ENCODE results near the gene FAM20C. TPM values are rescaled to one million over a fixed set of nuclear protein-coding genes. Genes with fewer than 3 reads are reported as not detected.
"Not testable (repeated sequence)": the region's sequence is repeated elsewhere in the genome, so short reads cannot be mapped to it uniquely, and the experiment has no call there.

Gene FAM20C
- total and polyA plus RNA-seq, 7 experiments from 2014 or later = 0.22 to 27.0 (median 4.6) TPM; not detected in 2

GRCh38 chr7:260441-261281 is 68.3 kb downstream of the FAM20C start:
- Histone ChIP-seq H3K36me3 (ENCODE audit: control insufficient read depth in 2 of 3, insufficient read depth in 3 of 3, low read length in 3 of 3) (no peaks in the 10 kb centered on the region), H3K27ac (ENCODE audit: low read depth, low read length) (no peak overlapping the region), H3K4me1 (ENCODE audit: control insufficient read depth in 2 of 2, insufficient read depth in 2 of 2, low read length in 2 of 2) (no peaks in the 10 kb centered on the region), H3K27me3 (ENCODE audit: control insufficient read depth in 2 of 2, insufficient read depth in 2 of 2, low read length in 2 of 2) (no peaks in the 10 kb centered on the region), H3K9me3 (ENCODE audit: control insufficient read depth in 2 of 3, low read length in 3 of 3) (peaks cover 0 to 10% (median 0%) of the 10 kb centered on the region in 3 experiments), H3K4me3 (ENCODE audit: low read length) (no peak overlapping the region)
- Mint-ChIP-seq H3K4me3 (no peak overlapping the region), H3K4me1 (peaks cover 0 to 14% (median 4%) of the 10 kb centered on the region in 7 donors), H3K27me3 (no peaks in the 10 kb centered on the region), H3K36me3 (peaks cover 0 to 2% (median 0%) of the 10 kb centered on the region in 5 donors), H3K27ac (no peak overlapping the region), H3K9me3 (peaks cover 0 to 7% (median 1%) of the 10 kb centered on the region in 11 donors)
- no peak for ATAC-seq
- peak in 1 of 9 donors; percentile 3 for DNase-seq
- CTCF ChIA-PET = interaction anchor here (0.5 kb wide), 1 partner anchor 923 kb away, joined by 3 read pairs; no protein-coding TSS in a partner anchor
- intact Hi-C loops (cut with micrococcal nuclease) = no loop called here
- POLR2A ChIA-PET = no interaction called here

- Mint-ChIP-seq H3K9me3 (peaks cover 0 to 7% (median 1%) of the 10 kb centered on the region in 11 donors), H3K4me1 (peaks cover 0 to 14% (median 4%) of the 10 kb centered on the region in 7 donors), H3K4me3 (peak overlapping the region in 1 of 10 donors; percentile 39), H3K27me3 (no peaks in the 10 kb centered on the region), H3K27ac (peak overlapping the region in 3 of 9 donors; percentile 32 to 59 (median 52)), H3K36me3 (peaks cover 0 to 2% (median 0%) of the 10 kb centered on the region in 5 donors)
- DNase-seq = peak in 1 of 9 donors; percentile 7
- CTCF ChIA-PET = interaction anchor here (0.5 kb wide), 1 partner anchor 922 kb away, joined by 3 read pairs; no protein-coding TSS in a partner anchor
- no peak overlapping the region for H3K4me3 ChIP-seq (ENCODE audit: low read length)
- H3K9me3 ChIP-seq (ENCODE audit: control insufficient read depth in 2 of 3, low read length in 3 of 3) = peaks cover 0 to 10% (median 0%) of the 10 kb centered on the region in 3 experiments
- POLR2A ChIA-PET = no interaction called here
- no peak overlapping the region for H3K27ac ChIP-seq (ENCODE audit: low read depth, low read length)
- no peaks in the 10 kb centered on the region for H3K4me1 ChIP-seq (ENCODE audit: control insufficient read depth in 2 of 2, insufficient read depth in 2 of 2, low read length in 2 of 2)
- H3K36me3 ChIP-seq (ENCODE audit: control insufficient read depth in 2 of 3, insufficient read depth in 3 of 3, low read length in 3 of 3) = no peaks in the 10 kb centered on the region
- no peak for ATAC-seq
- intact Hi-C loops (cut with micrococcal nuclease) = no loop called here
- H3K27me3 ChIP-seq (ENCODE audit: control insufficient read depth in 2 of 2, insufficient read depth in 2 of 2, low read length in 2 of 2) = no peaks in the 10 kb centered on the region
Observed at GRCh38 chr7:261341-262250, 69.2 kb downstream of the FAM20C start.

- ChIA-PET CTCF (no interaction called here), POLR2A (no interaction called here)
- H3K4me3 ChIP-seq (ENCODE audit: low read length) = no peak overlapping the region
- intact Hi-C loops (cut with micrococcal nuclease) = no loop called here
- Mint-ChIP-seq H3K9me3 (peaks cover 0 to 7% (median 1%) of the 10 kb centered on the region in 11 donors), H3K4me3 (peak overlapping the region in 1 of 10 donors; percentile 39), H3K36me3 (peaks cover 0 to 2% (median 0%) of the 10 kb centered on the region in 5 donors), H3K27me3 (no peaks in the 10 kb centered on the region), H3K27ac (peak overlapping the region in 2 of 9 donors; percentile 39 to 59), H3K4me1 (peaks cover 0 to 14% (median 4%) of the 10 kb centered on the region in 7 donors)
- H3K9me3 ChIP-seq (ENCODE audit: control insufficient read depth in 2 of 3, low read length in 3 of 3) = peaks cover 0 to 10% (median 0%) of the 10 kb centered on the region in 3 experiments
- no peak overlapping the region for H3K27ac ChIP-seq (ENCODE audit: low read depth, low read length)
- DNase-seq (peak in 1 of 9 donors; percentile 2), ATAC-seq (no peak)
- no peaks in the 10 kb centered on the region for H3K36me3 ChIP-seq (ENCODE audit: control insufficient read depth in 2 of 3, insufficient read depth in 3 of 3, low read length in 3 of 3)
- H3K27me3 ChIP-seq (ENCODE audit: control insufficient read depth in 2 of 2, insufficient read depth in 2 of 2, low read length in 2 of 2) = no peaks in the 10 kb centered on the region
- H3K4me1 ChIP-seq (ENCODE audit: control insufficient read depth in 2 of 2, insufficient read depth in 2 of 2, low read length in 2 of 2) = no peaks in the 10 kb centered on the region
Observed at GRCh38 chr7:262251-262572, 69.8 kb downstream of the FAM20C start.

GRCh38 chr7:262631-263311 is 70.4 kb downstream of the FAM20C start:
- CTCF ChIA-PET; H3K4me3 ChIP-seq (ENCODE audit: low read length); H3K36me3 Mint-ChIP-seq; intact Hi-C loops (cut with micrococcal nuclease); H3K27me3 Mint-ChIP-seq; ATAC-seq; H3K27me3 ChIP-seq (ENCODE audit: control insufficient read depth in 2 of 2, insufficient read depth in 2 of 2, low read length in 2 of 2); H3K4me1 ChIP-seq (ENCODE audit: control insufficient read depth in 2 of 2, insufficient read depth in 2 of 2, low read length in 2 of 2); H3K9me3 ChIP-seq (ENCODE audit: control insufficient read depth in 2 of 3, low read length in 3 of 3); H3K9me3 Mint-ChIP-seq; H3K27ac ChIP-seq (ENCODE audit: low read depth, low read length); H3K36me3 ChIP-seq (ENCODE audit: control insufficient read depth in 2 of 3, insufficient read depth in 3 of 3, low read length in 3 of 3); POLR2A ChIA-PET: not testable (repeated sequence)
- Mint-ChIP-seq H3K27ac (peak overlapping the region in 3 of 9 donors; percentile 25 to 39 (median 29)), H3K4me3 (peak overlapping the region in 2 of 10 donors; percentile 9 to 34), H3K4me1 (peaks cover 0 to 14% (median 4%) of the 10 kb centered on the region in 7 donors)
- peak in 4 of 9 donors; percentile 11 to 68 (median 34) for DNase-seq

- H3K36me3 Mint-ChIP-seq; intact Hi-C loops (cut with micrococcal nuclease); CTCF ChIA-PET; H3K4me1 ChIP-seq (ENCODE audit: control insufficient read depth in 2 of 2, insufficient read depth in 2 of 2, low read length in 2 of 2); H3K27ac ChIP-seq (ENCODE audit: low read depth, low read length); H3K9me3 Mint-ChIP-seq; H3K36me3 ChIP-seq (ENCODE audit: control insufficient read depth in 2 of 3, insufficient read depth in 3 of 3, low read length in 3 of 3); H3K27me3 Mint-ChIP-seq; H3K27me3 ChIP-seq (ENCODE audit: control insufficient read depth in 2 of 2, insufficient read depth in 2 of 2, low read length in 2 of 2); H3K9me3 ChIP-seq (ENCODE audit: control insufficient read depth in 2 of 3, low read length in 3 of 3); POLR2A ChIA-PET; H3K4me3 ChIP-seq (ENCODE audit: low read length): not testable (repeated sequence)
- peak; percentile 61 for ATAC-seq
- DNase-seq = peak; percentile 15 to 66 (median 49)
- H3K4me1 Mint-ChIP-seq = peaks cover 0 to 14% (median 4%) of the 10 kb centered on the region in 7 donors
- peak overlapping the region in 2 of 10 donors; percentile 45 to 76 for H3K4me3 Mint-ChIP-seq
- peak overlapping the region in 2 of 9 donors; percentile 59 to 67 for H3K27ac Mint-ChIP-seq
Observed at GRCh38 chr7:263483-264351, 71.3 kb downstream of the FAM20C start.
